ENCODE measurements around the gene PPP6R3. TPM values are rescaled to one million over a fixed set of nuclear protein-coding genes. Genes with fewer than 3 reads are reported as not detected.
A peak's percentile ranks its signal among the peaks of the same experiment; 100 is the strongest.

The PPP6R3 gene
- total and polyA plus RNA-seq, 2 donors, result 46.8 to 288 TPM

DNA sequence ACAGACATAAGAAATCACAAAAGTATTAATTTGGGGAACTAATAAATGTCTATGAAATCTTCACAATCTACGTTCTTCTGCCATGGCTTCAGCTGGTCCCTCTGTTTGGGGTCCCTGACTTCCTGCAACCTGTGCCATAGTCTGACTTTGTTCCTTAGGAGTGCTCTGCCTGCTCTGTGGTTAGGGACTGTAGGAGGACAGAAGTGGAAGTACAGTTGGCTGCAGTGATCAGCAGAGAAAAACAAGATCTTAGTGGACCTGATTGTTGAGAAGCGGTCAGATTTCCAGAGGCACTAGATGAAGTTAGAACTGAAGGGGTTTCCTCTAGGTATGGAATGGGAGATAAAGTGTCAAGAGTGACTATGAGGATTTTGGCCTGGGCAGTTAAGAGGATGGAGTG, 80.6 kb downstream of the PPP6R3 start:
- Histone ChIP-seq H3K36me3 (ENCODE audit: insufficient read depth) (peaks cover 3% of the 10 kb centered on the region), H3K4me1 (ENCODE audit: insufficient read depth) (peaks cover 5% of the 10 kb centered on the region), H3K27ac (ENCODE audit: low read depth) (no peak overlapping the region), H3K4me3 (ENCODE audit: low read depth, low read length) (no peak overlapping the region)
- 98% methylated on average over 2 of the region's 2 CpGs for WGBS
- no peak for DNase-seq (ENCODE audit: extremely low spot score)

DNA sequence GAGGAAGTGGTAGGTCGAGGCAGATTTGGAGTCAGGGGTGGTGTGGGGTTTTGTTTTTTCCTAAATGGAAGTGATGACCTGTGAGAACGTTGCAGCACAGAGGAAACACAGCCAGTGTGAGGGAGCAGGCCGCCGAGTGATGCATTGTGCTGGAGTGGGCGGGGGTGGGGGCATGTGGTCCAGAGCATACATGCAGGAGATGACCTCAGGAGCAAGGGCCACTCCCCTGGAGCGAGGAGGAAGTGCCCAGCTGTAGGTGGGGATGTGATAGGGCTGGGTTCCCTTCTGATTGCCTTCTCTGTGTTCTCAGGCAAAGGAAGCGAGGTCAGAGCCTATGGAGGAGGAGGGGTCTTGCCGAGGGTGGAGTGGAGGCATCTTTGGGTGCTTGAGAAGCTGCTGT, 81.4 kb downstream of the PPP6R3 start:
- WGBS, result 72% methylated on average over 8 of the region's 8 CpGs
- peaks cover 3% of the 10 kb centered on the region for H3K36me3 ChIP-seq (ENCODE audit: insufficient read depth)
- peaks cover 2% of the 10 kb centered on the region for H3K4me1 ChIP-seq (ENCODE audit: insufficient read depth)
- DNase-seq (ENCODE audit: extremely low spot score), result no peak
- no peak overlapping the region for H3K4me3 ChIP-seq (ENCODE audit: low read depth, low read length)
- no peak overlapping the region for H3K27ac ChIP-seq (ENCODE audit: low read depth)

DNA sequence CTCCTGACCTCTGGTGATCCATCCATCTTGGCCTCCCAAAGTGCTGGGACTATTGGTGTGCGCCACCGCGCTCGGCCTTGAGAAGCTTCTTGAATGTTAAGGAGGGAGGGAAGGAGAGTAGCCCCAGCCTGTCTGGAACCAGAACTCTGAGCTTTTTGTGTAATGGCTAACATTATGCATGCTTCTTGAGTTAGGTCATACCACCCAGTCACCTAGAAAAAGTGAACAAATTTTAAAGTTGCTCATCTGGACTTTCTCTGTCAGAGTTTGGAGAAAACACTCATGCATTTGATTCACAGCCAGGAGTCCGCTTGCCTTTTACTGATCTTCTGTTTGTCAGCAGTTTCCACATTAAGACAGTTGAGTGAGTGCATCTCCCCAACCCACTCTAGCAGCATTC, 82.1 kb downstream of the PPP6R3 start:
- DNase-seq (ENCODE audit: extremely low spot score), result no peak
- no peak overlapping the region for H3K4me3 ChIP-seq (ENCODE audit: low read depth, low read length)
- WGBS, result 73% methylated on average over 5 of the region's 5 CpGs
- peaks cover 2% of the 10 kb centered on the region for H3K4me1 ChIP-seq (ENCODE audit: insufficient read depth)
- H3K36me3 ChIP-seq (ENCODE audit: insufficient read depth), result peaks cover 3% of the 10 kb centered on the region
- no peak overlapping the region for H3K27ac ChIP-seq (ENCODE audit: low read depth)

DNA sequence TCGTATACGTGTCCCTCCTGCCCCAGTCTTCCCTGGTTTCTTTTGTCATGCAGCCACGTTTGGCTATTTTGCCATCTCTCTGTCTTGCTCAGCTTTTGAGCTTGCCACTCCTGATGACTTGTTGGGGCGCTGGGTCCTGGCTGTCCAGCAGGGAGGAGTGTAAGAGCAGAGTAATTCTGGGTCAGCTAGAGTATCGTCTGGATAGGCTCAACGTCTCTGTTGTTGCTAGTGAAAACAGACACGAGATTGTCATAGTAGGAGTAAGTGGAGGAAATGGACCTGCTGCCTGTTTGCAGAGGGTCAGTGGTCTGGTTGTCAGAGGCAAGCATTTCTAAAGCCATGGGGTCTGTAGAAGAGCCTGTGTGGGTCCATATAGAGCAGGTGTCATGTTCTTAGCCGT, 83.0 kb downstream of the PPP6R3 start:
- H3K4me1 ChIP-seq (ENCODE audit: insufficient read depth), result peaks cover 2% of the 10 kb centered on the region
- H3K36me3 ChIP-seq (ENCODE audit: insufficient read depth), result peaks cover 3% of the 10 kb centered on the region
- no peak for DNase-seq (ENCODE audit: extremely low spot score)
- H3K27ac ChIP-seq (ENCODE audit: low read depth), result no peak overlapping the region
- H3K4me3 ChIP-seq (ENCODE audit: low read depth, low read length), result no peak overlapping the region
- whole genome bisulfite sequencing, result 68% methylated on average over 8 of the region's 8 CpGs

DNA sequence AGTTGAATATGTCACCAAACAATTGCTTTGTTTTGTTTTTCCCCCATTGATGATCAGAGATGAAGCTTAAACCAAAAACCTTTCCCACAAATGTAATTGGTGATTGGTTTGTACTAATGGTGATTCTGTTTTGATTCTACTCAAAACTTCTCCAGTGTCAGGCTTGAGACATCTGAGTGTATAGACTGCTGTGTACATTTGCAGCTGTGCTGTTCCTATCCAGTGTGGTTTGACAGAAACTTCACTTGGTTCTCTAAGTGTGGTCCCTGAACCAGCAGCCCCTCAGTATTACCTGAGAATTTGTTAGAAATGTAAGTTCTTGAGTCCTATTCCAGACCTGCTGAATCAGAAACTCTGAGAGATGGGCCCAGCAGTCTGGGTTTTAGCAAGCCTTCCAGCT, 84.8 kb downstream of the PPP6R3 start:
- Histone ChIP-seq H3K4me3 (ENCODE audit: low read depth, low read length) (no peak overlapping the region), H3K27ac (ENCODE audit: low read depth) (no peak overlapping the region), H3K4me1 (ENCODE audit: insufficient read depth) (peaks cover 2% of the 10 kb centered on the region), H3K36me3 (ENCODE audit: insufficient read depth) (peaks cover 3% of the 10 kb centered on the region)
- DNase-seq (ENCODE audit: extremely low spot score), result no peak

DNA sequence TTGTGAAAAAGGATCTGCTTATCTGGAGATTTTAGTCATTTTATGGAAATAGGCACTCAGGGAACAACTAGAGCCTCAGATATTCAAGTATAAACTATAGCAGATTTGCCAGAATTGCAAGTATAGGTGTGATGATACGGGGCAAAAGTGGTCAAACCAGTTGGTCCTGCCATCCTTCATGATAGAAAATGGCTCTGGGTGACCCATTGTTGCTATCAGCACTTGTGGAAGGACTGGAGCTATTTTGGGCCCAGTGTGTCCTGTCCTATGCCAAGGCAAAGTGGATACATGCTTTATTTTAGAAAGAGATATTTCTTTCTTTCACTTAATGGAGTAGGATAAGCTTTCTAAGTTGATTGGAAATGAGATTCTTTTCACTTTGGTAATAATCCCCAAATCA, 85.2 kb downstream of the PPP6R3 start:
- Histone ChIP-seq H3K36me3 (ENCODE audit: insufficient read depth) (peaks cover 3% of the 10 kb centered on the region), H3K4me3 (ENCODE audit: low read depth, low read length) (no peak overlapping the region), H3K27ac (ENCODE audit: low read depth) (no peak overlapping the region), H3K4me1 (ENCODE audit: insufficient read depth) (peaks cover 2% of the 10 kb centered on the region)
- DNase-seq (ENCODE audit: extremely low spot score), result no peak
- 84% methylated on average over 1 of the region's 1 CpG for WGBS

DNA sequence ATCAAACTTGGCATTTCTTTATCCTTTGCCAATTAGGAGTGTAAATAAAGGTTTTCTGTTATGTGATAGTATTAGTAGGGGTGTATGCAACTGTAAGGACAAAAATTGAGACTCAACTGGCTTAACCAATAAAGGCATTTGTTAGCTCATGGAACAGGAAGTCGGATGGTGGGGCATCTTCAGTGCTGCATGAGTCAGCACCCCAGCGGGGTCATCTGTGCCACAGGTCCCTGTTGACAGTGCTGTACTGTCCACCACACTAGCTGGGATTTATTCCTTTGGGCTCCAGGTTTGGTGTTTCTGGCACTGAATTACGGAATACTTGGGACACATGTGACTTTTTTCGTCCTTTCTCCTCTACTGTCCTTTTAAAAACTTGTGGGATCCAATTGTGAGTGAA, 86.0 kb downstream of the PPP6R3 start:
- Histone ChIP-seq H3K4me1 (ENCODE audit: insufficient read depth) (peaks cover 2% of the 10 kb centered on the region), H3K27ac (ENCODE audit: low read depth) (no peak overlapping the region), H3K4me3 (ENCODE audit: low read depth, low read length) (no peak overlapping the region), H3K36me3 (ENCODE audit: insufficient read depth) (peaks cover 3% of the 10 kb centered on the region)
- DNase-seq (ENCODE audit: extremely low spot score), result no peak
- 84% methylated on average over 4 of the region's 4 CpGs for WGBS

DNA sequence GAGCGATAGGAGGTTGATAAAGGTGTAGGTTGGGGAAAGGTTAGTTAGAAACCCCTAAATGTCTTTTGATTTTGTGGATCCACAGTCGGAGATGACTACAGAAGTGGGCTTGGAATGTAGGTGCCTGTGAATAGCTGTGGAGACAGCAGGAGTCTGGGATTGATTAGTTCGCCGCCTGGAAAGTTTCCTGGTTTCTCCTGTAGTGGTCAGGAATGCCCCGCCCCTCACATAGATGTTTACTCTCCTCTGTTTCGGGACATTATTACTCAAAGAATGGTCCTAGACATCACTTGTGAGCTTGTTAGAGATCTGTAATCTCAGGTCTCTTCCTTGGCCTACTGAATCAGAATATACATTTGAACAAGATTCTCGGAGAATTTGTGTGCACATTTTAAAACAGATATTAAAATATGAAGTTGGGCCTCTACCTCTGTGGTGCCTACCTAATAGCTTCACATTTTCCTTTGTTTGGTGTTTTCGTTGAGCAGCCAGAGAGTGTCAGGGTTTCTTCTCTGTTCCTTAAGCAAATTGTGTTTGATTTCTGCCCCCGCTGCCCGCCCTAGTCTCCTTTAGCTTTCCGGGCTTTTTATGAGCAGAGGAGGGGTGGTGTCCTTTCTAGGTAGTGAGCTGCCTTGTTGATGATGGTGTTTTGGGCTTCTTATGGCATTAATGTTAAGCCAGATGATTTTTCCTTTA, 89.4 kb downstream of the PPP6R3 start:
- H3K4me3 ChIP-seq (ENCODE audit: low read depth, low read length), result no peak overlapping the region
- no peak for DNase-seq (ENCODE audit: extremely low spot score)
- peaks cover 3% of the 10 kb centered on the region for H3K36me3 ChIP-seq (ENCODE audit: insufficient read depth)
- WGBS, result 71% methylated on average over 11 of the region's 11 CpGs
- no peak overlapping the region for H3K27ac ChIP-seq (ENCODE audit: low read depth)
- H3K4me1 ChIP-seq (ENCODE audit: insufficient read depth), result peaks cover 2% of the 10 kb centered on the region

DNA sequence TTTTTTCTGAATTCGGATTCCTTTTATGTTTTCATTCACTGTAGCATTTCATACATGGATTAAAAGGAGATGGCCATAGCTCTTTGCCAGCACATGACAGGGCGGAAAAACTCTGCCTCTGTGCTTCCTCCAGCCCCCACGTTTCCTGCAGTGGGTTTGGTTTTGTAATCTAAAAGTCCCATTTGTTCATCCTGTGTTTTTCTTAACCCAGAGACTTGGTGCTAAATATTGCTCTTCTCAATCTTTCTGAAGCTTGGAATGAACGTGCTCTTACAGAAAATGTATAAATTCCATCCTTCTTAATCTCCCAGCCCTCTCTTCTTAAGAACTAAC, 89.9 kb downstream of the PPP6R3 start:
- no peak for DNase-seq (ENCODE audit: extremely low spot score)
- WGBS, result 45% methylated on average over 4 of the region's 4 CpGs
- H3K4me1 ChIP-seq (ENCODE audit: insufficient read depth), result peaks cover 1% of the 10 kb centered on the region
- peak overlapping the region; percentile 29 for H3K27ac ChIP-seq (ENCODE audit: low read depth)
- no peak overlapping the region for H3K4me3 ChIP-seq (ENCODE audit: low read depth, low read length)
- H3K36me3 ChIP-seq (ENCODE audit: insufficient read depth), result peaks cover 5% of the 10 kb centered on the region

DNA sequence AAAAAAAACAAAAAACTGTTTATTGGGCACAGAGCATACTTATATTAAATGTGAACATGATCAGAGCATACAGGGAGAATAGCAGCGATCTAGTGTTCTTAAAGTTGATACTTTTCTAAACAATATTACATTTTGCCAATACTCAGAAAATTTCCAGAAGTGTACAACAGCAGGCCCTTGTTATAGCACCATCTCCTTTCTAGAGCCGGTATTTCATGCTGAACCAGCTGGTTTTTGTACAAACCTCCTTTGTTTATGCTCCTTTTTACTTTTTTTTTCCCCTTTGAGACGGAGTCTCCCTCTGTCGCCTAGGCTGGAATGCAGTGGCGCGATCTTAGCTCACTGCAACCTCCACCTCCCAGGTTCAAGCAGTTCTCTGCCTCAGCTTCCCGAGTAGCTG, 90.7 kb downstream of the PPP6R3 start:
- no peak for DNase-seq (ENCODE audit: extremely low spot score)
- Histone ChIP-seq H3K36me3 (ENCODE audit: insufficient read depth) (peaks cover 5% of the 10 kb centered on the region), H3K4me1 (ENCODE audit: insufficient read depth) (no peaks in the 10 kb centered on the region), H3K4me3 (ENCODE audit: low read depth, low read length) (no peak overlapping the region), H3K27ac (ENCODE audit: low read depth) (no peak overlapping the region)
- WGBS, result 66% methylated on average over 7 of the region's 7 CpGs

DNA sequence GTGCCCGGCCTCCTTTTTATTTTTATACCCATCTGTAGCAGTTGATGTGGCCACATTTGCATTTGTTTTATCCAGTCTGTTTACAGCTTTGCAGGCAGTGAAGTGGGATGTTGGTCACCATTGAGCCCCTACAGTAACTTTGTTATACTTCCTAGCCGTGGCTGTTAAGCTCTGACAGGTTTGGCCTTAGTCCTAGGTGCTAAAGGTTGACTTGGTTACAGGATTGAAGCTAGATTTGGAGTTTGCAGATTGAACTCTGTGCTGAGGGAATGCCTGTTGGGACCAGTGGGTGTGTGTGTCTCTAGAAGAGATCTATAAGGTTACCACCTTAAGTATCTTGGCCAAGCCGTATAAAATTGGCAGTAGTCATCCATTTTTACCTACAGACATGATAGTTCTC, 91.2 kb downstream of the PPP6R3 start:
- Histone ChIP-seq H3K27ac (ENCODE audit: low read depth) (no peak overlapping the region), H3K4me3 (ENCODE audit: low read depth, low read length) (no peak overlapping the region), H3K36me3 (ENCODE audit: insufficient read depth) (peaks cover 5% of the 10 kb centered on the region), H3K4me1 (ENCODE audit: insufficient read depth) (no peaks in the 10 kb centered on the region)
- 90% methylated on average over 3 of the region's 3 CpGs for WGBS
- no peak for DNase-seq (ENCODE audit: extremely low spot score)

DNA sequence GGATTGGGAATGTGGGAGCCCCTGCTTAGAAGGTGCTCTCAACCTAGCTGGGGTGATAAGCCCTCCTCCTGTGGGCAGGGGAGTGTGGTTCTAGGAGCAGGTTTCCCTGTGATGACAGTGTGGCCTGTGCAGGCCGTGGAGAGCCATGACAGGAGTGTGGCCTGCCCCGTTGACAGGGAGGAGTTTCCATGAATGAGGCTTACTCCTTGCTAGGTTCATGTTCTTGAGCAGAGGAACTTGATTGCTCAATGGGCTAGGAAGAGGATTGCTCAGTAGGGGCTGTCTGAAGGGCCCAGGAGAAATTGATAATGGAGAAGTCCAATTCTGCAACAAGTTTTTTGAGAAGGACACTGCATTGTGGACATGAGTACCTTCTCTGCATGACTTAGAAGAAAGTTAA, 92.0 kb downstream of the PPP6R3 start:
- Histone ChIP-seq H3K4me1 (ENCODE audit: insufficient read depth) (no peaks in the 10 kb centered on the region), H3K36me3 (ENCODE audit: insufficient read depth) (peaks cover 8% of the 10 kb centered on the region), H3K4me3 (ENCODE audit: low read depth, low read length) (no peak overlapping the region), H3K27ac (ENCODE audit: low read depth) (no peak overlapping the region)
- WGBS, result 90% methylated on average over 2 of the region's 2 CpGs
- DNase-seq (ENCODE audit: extremely low spot score), result no peak

DNA sequence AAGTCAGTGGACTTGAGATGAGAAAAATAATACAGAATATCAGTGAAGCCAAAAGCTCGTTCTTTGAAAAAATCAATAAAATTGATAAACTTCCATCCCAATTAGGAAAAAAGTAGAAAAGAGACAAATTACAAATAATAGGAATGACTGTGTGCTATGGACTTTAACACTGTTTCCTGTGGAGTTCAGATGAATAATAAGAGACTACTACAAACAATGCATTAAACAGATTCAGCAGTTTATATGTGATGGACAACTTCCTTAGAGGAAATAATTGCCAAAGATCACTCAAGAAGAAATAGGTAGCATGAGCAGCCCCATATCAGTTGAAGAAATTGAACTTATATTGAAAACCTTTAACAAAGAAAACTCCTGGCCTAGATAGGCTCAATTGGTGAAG, 99.7 kb downstream of the PPP6R3 start:
- Histone ChIP-seq H3K4me1 (ENCODE audit: insufficient read depth) (no peaks in the 10 kb centered on the region), H3K27ac (ENCODE audit: low read depth) (no peak overlapping the region), H3K4me3 (ENCODE audit: low read depth, low read length) (no peak overlapping the region), H3K36me3 (ENCODE audit: insufficient read depth) (peaks cover 2% of the 10 kb centered on the region)
- WGBS, result 96% methylated on average over 1 of the region's 1 CpG
- no peak for DNase-seq (ENCODE audit: extremely low spot score)

DNA sequence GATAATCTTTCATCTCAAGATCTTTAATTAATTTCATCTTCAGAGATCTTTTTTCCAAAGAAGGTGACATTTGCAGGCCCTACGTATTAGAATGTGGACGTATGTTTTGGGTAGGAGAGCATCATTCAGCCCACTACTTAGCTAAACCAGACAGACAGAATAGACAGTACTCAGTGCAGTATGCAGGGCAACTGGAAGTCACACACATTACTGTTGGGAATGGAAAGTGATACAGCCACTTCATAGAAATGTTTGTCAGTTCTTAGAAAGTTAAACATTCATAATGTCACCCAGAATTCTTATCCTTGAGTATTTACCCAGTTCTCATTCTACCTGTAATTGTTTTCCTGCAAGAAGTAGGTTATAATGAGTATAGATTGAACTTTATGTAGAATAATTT, 102.9 kb downstream of the PPP6R3 start:
- Histone ChIP-seq H3K36me3 (ENCODE audit: insufficient read depth) (peaks cover 4% of the 10 kb centered on the region), H3K27ac (ENCODE audit: low read depth) (no peak overlapping the region), H3K4me3 (ENCODE audit: low read depth, low read length) (no peak overlapping the region), H3K4me1 (ENCODE audit: insufficient read depth) (no peaks in the 10 kb centered on the region)
- DNase-seq (ENCODE audit: extremely low spot score), result no peak
- WGBS, result 90% methylated on average over 2 of the region's 2 CpGs

DNA sequence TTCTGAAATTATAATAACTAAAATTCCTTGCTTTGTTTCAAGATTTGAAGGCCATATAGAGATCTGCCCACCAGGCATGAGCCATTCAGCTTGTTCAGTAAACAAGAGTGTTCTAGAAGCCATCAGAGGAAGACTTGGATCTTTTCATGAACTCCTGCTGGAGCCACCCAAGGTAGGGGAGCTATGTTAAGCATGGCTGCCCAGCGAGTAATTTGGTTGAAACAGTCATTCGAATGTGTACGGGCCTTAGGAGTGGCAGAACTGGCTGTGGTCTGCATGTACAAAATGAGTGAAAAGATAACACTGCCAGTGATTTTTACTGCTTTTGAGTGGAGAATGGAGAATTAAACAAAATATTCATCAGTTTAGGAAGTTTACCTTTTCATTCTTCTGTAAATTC, 103.7 kb downstream of the PPP6R3 start:
- no peak for DNase-seq (ENCODE audit: extremely low spot score)
- WGBS, result 95% methylated on average over 3 of the region's 3 CpGs
- no peaks in the 10 kb centered on the region for H3K4me1 ChIP-seq (ENCODE audit: insufficient read depth)
- H3K27ac ChIP-seq (ENCODE audit: low read depth), result no peak overlapping the region
- H3K36me3 ChIP-seq (ENCODE audit: insufficient read depth), result peaks cover 4% of the 10 kb centered on the region
- H3K4me3 ChIP-seq (ENCODE audit: low read depth, low read length), result no peak overlapping the region

Measured in urinary bladder (tissue), 4 donors.